HepG2 (cell line): ENCODE results near the gene NEDD4L.

Source experiments
- CTCF ChIP-seq: sonication (generic); formaldehyde crosslinking; IDR thresholded peaks from 2 replicates; pipeline ENCODE4 v1.5.0; 2020; ENCODE audit warnings: mild to moderate bottlenecking, missing genetic modification reagents, moderate library complexity
- EHMT2 ChIP-seq: fragments of 200-600 bp; sonication (generic); IDR thresholded peaks from 2 replicates; pipeline ENCODE4 v1.7.0; 2017; ENCODE audit warnings: antibody characterized with exemption, low read depth, low read length, borderline replicate concordance
- ELF1 ChIP-seq: sonication (generic); formaldehyde crosslinking; IDR thresholded peaks from 2 replicates; pipeline ENCODE4 v1.4.0; 2020; ENCODE audit warnings: missing genetic modification reagents
- HBP1 ChIP-seq: IDR thresholded peaks from 2 replicates; pipeline ENCODE4 v1.6.1; 2016; ENCODE audit warnings: low read depth, control low read depth
- MAFK ChIP-seq, 2 experiments: IDR thresholded peaks in 1 of 2; conservative IDR thresholded peaks in 1 of 2; 2 replicates each; pipeline ENCODE4 v1.6.1; 2011; ENCODE audit warnings: improper control_type of control experiment in 2 of 2, low read length in 2 of 2
- MIER3 ChIP-seq: IDR thresholded peaks from 2 replicates; pipeline ENCODE4 v1.6.1; 2016; ENCODE audit warnings: missing compliant biosample characterization, borderline replicate concordance
- NFE2L1 ChIP-seq: sonication (generic); formaldehyde crosslinking; IDR thresholded peaks from 2 replicates; pipeline ENCODE4 v1.4.0; 2020; ENCODE audit warnings: missing genetic modification reagents, mild to moderate bottlenecking, borderline replicate concordance
- NR3C1 ChIP-seq: sonication (generic); formaldehyde crosslinking; IDR thresholded peaks from 2 replicates; pipeline ENCODE4 v1.4.0; 2020; ENCODE audit warnings: missing genetic modification reagents
- YY1 ChIP-seq: IDR thresholded peaks from 2 replicates; pipeline ENCODE4 v1.6.1; 2011; ENCODE audit warnings: low read length, low read depth, moderate library complexity, mild to moderate bottlenecking; ENCODE audit not compliant: insufficient read depth, insufficient replicate concordance
- ZNF589 ChIP-seq: sonication (generic); formaldehyde crosslinking; conservative IDR thresholded peaks from 2 replicates; pipeline ENCODE4 v1.8.0; 2022; ENCODE audit warnings: mild to moderate bottlenecking, moderate library complexity, missing genetic modification reagents
- ZNF740 ChIP-seq: sonication (generic); formaldehyde crosslinking; IDR thresholded peaks from 2 replicates; pipeline ENCODE4 v1.4.0; 2020; ENCODE audit warnings: missing genetic modification reagents

- no peak for TF ChIP-seq MAFK (conservative IDR thresholded peaks at IDR 0.05 in 1 of 2, IDR thresholded peaks at IDR 0.05 in 1 of 2; ENCODE audit: low read length in 2 of 2)
- no peak for TF ChIP-seq CTCF (CRISPR knock-in tag)
- TF ChIP-seq ZNF589 (CRISPR knock-in tag) = no peak
- no peak for TF ChIP-seq ELF1 (CRISPR knock-in tag)
- no peak for TF ChIP-seq MIER3 (CRISPR knock-in tag)
- no peak for TF ChIP-seq NR3C1 (CRISPR knock-in tag)
- TF ChIP-seq EHMT2 = no peak
- TF ChIP-seq ZNF740 (CRISPR knock-in tag) = no peak
- TF ChIP-seq NFE2L1 = no peak
- no peak for TF ChIP-seq YY1
- no peak for TF ChIP-seq HBP1
Measured at GRCh38 chr18:58033216-58033615, 10.8 kb upstream of the NEDD4L start.
